Activated CD4-positive, alpha-beta T cell treated with anti-CD3 and anti-CD28 coated beads for 1 hour (primary cell): ENCODE results near the gene MUC13.

Experiments used
- DNase-seq: peaks from one replicate; pipeline ENCODE4 v3.0.0-alpha.2; 2020

MUC13 gene

DNA sequence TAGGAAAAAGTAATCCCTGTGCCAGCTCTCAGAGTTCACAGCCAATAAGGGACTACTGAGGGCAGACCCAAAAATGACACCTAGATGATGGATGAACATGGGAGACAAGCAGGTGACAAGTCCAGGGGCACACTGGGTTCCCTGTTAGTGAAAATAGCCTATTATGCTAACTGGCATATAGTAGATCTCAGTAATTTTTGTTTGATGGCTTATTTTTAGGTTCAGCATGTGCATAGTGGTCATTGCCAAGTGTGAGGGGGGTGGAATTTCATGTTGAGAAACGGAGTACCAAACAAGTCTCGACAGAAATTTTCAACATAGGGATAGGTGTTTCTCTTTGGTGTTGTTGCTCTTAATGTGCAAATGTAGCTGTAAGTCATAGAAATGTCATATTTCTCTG lies 41.0 kb downstream of the MUC13 start:
- no peak for DNase-seq

DNA sequence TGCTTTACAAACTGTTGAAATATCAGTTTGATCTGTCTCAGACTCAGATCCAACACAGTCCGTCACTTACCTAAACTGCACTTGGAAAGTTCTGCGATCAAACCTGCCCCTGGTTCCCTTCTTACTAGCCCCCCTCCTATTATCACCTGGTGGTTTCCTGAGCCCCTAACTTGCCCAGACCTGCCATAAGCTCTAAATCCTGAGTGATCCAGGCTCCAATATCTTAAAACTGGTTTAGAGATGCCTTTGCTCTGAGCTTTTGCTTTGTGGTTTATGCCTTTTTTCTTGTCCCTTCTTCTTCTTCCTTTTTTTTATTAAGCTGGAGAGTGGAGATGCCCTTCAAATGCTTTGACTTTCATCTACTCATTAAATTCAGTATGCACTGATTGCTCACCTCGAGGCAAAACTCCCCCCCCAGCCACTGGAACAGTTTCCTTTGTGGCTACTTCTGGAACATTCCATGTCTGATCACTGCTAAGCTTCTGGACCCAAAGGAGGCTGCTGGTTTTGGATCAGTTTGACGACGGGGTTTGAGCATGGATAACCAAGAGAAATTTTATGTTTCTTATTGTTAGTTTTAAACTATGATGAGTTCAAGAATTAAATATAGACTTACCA lies 43.9 kb downstream of the MUC13 start:
- no peak for DNase-seq

DNA sequence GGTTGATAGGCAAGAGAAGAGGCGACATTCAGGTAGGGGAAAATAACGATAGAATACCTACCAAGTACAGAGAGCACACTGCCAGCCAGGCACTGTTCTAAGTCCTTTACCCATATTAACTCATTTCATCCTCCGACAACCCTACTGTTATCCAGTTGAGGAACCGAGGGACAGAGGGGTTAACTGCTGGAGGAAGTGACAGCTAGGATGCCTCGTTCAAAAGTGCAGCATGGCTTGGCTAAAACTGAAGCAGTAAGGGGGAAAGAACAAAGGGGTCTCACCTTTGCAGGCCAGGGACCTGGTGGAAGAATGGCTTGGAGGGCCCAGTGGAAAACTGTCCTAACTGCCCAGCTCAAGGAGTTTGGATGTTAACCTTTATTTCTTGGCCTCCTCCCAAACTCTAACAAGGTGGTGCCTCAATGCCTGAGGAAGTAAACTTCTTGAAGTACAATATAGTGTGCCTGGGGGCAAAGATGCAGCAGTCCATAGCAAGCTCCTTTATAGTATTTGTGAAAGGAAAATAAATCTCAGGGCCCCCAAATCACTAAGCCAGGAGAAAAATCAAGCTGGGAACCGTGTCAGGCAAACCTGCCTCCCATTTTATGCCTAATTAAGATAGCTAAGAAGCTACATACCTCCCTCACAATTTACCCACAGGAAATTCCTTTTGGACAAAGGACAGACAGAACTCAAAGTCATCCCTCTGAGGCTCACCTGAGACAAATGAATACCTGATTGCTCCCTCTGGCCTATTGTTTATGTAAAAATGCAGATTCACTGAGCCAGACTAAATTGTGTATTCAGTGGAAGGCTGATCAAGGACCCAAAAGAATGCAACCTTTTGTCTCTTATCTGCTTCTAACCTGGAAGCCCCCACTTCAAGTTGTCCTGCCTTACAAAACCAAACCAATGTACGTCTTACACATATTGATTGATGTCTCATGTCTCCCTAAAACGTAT lies 45.8 kb downstream of the MUC13 start:
- no peak for DNase-seq

DNA sequence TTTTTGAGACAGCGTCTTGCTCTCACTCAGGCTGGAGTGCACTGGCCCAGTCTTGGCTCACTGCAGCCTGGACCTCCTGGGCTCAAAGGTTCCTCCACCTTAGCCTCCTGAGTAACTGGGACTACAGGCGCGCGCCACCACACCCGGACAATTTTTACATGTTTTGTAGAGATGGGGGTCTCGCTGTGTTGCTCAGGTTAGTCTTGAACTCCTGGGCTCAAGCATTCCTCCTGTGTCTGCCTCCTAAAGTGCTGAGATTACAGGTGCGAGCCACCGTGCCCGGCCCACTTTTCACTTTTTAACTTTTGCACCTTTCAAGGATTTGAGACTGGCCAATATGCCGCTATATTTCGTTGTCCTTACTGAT lies 46.6 kb downstream of the MUC13 start:
- no peak for DNase-seq

DNA sequence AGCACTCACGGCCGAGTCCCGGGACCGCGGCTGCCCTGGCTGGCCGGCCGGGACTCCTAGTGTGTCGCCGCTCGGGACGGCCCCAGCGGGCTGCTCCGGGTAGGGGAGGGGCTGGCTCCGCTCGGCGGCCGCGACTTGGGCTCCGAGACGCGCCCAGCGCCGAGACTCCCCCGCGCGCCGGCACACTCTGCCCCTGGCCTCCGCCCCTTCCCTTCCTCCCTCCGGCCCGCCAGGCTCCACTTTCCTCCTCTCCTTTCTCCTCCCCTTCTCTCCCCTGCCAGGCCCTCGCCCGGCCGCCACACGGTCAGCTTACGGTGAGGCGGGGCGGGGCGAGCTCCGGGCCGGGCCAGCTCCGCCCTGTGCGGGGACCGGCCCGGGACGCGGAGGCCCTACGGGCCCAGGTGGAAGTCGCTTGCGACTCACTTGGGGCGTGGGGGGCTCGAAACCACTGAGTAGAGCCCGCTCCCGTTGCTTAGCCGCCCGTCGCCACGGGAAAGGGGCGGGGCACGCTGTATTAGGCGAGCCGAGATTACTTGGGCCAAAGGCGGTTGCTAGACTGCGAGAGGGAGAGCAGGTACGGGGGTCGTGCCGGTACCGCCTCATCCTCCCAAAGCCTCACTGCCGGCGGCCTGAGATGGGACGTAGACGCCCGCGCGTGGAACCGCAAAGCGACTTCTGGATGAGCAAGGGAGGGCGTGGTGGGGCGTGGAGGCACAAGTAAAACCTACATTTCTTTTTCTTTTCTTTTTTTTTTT lies 47.2 kb downstream of the MUC13 start, which contains the start of gene ITGB5:
ITGB5 (minus strand) TSS at position 189 of the 755 bp plus-strand sequence. CDS start 365 bp downstream, outside the sequence.
- DNase-seq: no peak

DNA sequence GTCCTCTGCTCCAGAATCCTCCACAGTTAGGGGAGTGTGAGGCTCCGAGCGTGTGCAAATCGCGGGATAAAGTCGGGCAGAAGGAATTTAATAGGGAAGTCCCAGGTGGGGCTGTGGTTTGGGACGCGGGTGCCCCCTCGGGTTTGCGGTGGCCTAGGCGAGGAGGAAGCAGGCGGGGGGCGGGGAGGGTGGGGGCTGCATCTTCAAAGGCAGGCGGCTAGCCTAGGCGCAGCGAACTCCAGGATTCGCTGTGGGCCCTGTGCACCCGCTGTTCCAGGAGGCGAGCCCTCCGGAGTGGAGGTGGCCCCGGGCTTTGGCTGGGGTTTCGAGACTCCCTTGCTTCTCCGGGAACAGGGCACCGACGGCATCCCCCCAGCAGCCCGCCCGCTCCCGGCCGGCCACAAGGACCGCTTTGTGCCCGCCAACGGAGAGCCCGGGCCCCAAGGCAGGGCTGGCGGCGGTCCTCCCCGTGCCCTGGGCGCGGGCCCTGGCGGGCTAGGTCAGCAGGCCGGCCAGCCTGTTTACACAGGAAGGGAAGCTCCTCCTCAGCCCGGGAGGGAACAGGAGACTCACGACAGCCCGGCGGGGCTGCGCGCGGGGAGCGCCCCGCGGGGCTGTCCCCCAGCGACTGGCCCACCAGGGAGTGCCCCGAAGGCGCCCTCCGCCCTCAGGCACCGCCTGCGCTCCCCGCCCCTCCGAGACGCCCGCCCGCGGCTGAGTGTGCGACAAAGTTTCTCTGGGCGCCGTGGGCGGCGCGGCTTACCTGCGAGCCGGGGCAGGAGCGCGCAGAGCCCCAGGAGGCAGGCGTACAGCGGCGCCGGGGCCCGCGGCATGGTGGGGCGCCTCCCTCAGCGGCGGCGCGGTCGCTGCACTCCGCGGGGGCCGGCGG lies 48.1 kb downstream of the MUC13 start:
- no peak for DNase-seq

DNA sequence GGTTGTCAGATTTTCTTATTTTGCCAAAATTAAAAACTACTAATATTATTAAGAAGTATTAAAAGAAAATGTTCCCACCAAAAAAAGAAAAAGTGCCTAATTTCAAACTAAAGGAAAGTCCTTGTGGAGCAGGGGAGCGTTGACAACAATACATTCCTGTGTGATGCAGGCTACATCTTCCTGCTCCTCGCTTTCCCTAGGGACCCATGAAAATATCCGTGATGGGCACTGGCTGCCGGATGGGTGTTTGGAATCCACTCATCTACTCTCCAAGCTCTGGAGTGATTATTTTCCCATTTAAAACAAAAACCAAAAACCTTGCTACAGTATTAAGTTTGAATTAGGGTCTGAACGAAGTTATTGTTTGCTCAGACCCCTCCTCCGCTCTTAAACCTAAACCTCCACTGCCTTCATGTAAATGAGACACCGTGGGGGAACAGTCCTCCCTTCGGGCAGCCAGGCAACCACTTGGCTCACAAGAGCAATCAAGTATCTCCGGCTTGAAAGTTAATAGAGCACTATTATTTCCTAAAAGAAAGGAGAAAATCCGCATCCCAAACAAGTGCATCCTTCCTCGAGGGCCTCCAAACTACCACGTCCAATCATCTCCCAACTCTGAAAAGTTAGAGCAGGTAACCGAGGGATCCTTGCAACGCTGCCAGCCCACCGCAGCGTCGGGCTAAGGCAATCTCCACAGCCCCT lies 48.9 kb downstream of the MUC13 start:
- DNase-seq: no peak

DNA sequence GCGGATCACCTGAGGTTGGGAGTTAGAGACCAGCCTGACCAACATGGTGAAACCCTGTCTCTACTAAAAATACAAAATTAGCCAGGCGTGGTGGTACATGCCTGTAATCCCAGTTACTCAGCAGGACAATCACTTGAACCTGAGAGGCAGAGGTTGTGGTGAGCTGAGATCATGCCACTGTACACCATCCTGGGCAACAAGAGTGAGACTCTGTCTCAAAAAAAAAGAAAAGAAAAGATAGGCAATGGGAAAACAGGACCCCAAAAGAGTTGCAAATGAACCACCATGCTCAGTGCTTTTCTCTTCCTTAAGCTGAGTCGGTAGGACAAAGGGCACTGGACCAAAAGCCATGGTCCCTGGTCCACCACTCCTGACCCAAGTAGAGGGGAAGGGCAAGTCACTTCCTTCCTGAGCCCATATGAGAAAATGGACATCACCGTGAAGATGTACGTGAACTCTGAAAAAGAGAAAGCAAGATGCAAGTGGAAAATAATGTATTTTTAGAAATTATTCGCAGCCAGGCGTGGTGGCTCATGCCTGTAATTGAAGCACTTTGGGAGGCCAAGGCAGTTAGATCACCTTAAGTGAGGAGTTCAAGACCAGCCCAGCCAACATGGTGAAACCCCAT lies 50.0 kb downstream of the MUC13 start:
- no peak for DNase-seq

DNA sequence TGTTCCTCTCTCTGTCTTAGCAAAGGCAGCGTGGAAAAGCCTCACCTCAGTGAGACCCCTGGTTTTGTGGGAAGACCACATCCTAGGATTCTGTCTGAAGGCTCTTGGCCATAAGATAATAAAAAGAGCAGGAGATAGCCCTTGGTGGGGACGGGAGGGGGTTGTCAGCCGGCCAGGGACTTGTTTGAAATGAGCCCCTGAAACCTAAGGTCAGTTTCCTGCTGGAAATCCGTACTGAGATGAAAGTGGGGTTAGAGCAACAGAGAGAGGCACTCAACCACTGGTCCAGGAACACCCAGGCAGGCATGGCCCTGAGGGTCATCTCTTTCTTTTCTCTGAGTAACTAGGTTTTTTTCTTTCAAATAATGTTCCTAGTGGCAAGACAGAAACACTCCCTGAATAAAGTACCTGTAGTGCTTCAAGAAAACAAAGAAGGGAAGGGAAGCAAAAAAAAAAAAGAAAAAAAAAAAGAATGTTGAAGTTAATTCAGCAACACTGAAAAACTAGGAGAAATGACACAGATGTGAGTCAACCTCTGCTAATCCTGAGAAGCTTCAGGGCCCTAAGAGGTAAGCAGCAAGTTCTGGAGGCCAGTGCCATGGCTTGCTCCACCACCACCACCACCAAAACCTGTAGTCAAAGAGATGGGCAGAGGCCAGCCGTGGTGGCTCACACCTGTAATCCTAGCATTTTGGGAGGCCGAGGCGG lies 50.6 kb downstream of the MUC13 start:
- DNase-seq: no peak

DNA sequence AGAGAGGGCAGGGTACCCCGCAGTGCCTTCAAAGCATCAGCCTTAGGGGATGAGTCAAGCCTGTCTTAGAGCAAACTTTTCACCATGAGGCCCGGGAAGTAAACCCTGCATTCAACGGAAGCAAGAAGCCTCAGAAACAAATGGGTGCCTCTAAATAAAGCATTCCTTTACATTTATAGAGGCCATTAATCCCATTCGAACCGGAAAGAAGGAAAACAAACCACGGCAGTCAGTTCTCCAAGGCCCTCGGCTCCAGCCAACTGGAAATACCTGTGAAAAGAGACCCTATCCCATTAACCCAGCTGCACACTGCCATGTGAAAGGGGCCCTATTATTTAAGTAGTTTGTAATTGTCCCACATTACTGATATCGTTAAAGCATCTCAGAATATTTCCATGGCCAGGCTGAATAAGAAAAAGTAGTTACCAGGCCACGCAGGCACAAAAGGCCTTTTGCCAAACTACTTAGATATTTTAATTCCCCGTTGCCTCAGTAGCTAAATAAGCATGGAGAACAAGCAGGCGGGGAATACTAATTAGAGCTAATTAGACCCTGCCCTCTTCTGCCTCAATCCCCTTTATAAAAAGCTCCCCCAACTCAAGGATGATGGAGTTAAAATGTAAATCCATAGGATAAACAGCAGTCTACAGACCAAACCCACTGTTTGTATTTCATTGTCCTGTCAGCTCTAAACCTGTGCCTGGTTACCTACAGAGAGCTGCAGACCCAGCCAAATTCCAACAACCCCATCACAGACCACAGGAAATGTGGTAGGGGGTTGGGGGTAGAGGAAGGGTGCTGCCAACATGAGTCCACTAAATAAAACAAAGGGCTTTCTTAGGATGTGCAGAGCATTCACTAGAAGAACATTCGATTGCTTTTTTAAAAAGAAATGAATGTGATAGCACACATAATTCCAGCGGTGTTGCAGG lies 51.5 kb downstream of the MUC13 start:
- no peak for DNase-seq

DNA sequence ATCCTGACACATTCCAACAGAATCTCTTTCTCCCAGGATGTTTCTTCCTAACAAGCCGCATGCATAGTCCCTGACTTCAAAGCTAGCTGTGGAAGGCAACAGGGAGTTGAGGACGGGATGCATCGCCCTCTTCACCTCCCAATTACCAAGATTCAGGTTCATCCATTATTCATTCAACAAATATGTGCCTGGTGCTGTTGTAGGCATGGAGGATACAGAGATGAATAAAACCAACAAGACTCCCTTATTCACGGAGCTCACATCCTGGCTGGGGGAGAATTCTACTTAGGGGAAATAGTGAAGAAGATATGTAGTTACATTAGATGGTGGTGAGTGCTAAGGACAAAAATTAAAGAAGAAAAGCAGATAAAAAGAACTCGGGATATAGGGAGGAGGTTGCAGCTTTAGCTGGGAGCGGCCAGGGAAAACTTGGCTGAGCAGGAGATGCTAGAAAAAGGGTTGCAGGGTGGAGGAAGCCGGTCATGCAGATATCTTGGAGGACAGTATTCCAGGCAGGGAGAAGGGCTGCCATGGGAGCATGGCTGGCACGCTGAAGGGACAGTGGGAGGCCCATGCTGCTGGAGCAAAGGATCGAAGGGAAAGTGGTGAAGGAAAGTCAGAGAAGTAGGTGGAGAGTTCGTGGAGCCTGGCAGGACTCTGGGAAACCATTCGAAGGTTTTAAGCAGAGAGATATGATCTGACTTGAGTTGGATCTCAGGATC lies 52.4 kb downstream of the MUC13 start:
- no peak for DNase-seq

DNA sequence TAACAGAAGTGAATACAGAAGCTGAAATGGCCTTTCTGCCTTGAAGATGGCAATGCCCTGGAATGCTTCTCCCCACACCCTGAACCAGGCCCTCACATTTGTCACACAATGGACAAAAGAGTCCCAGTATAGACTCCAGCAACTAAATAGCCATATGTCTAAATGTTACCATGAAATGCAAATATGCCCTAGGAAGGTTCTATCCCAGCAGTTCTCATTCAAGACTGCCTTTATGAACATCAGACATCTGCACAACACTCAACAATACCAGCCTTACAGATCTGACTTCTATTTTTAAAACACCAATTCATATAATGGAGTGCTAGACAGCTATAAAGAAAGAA lies 55.2 kb downstream of the MUC13 start:
- DNase-seq: no peak

DNA sequence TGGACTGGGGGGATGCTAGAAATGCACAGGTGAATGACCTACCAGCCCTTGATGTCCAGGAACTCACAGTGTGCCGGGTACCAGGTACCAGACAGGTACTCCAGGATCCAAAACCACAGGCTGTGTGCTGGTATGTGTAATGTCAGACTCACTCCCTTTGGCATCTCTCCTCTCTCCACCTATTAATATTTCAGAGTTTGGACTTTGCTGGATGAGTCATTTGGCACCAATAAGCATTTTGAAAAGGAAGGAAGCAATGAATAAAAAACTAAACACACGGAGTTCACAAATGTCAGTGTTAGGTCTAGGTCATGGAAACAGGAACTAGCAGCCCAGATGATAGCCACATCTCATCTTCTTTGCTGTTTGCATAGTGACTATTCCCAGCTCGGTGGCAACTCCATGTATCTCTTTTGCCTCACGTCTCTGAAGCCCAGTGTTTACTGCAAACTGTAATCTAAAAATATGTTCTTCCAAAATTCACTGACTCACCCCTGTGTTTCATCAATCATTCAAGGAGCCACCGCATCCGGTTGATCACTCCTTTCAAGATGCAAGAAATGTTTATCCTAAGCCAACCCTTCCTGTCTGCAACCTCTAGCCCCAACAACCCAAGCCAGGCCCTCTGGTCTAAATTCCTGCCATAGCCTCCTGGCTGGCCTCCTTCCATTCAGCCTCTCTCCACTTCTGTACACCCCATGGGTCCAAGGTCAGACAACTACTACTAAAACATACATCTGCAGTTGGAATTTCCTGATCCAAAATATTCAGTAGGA lies 55.8 kb downstream of the MUC13 start:
- DNase-seq: no peak

DNA sequence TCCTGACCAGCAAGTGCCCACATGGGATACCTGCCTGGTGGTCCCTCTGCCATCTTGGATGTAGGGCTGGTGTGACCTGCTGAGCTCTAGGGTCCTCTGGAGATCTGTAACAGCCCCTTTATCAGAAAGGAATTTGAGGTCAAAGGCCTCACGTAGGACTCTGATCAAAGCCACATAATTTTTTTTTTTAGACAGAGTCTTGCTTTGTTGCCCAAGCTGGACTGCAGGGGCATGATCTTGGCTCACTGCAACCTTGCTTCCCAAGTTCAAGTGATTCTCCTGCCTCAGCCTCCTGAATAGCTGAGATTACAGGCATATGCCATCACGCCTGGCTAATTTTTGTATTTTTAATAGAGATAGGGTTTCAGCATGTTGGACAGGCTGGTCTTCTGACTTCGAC lies 56.9 kb downstream of the MUC13 start:
- DNase-seq: no peak

DNA sequence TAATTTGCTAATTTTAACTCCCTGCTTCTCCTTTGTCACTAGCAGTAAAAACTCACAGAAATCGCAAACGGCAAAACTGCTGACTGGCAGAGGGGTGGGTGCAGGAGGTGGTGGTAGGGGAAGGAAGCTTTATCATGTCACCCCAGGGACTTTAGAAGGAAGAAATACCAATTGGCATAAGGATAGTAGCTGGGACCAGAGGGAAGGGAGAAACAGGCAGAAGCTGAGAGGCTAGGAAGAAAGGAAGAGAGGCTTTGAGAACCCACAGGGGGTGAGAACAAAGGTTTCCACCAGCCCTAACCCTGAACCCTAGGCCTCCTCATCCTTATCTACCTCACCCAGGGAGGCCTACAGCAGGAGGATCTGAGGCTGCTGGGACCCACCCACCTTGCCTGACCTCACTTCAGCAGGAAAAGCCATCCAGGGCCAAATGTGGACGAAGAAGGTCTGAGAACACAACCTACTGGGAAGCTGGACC lies 58.1 kb downstream of the MUC13 start:
- no peak for DNase-seq

DNA sequence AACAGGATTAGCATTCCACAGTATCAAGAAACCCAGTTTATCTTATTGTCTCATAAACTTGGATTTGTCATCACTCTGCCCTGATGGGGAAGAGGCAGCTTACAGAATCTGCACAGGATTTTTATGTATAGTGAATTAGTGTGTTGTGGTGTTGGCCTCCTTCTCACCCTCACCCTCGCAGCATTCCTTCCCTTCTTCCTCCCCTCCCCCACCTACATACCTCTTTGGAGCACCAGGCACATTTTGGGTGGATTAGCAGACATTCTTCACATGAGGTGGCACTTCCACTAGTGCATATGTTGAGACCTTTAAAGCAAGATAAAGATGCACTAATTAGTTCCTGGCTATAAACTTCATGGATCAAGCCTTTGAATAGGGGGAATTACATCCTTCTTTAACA lies 61.3 kb downstream of the MUC13 start:
- DNase-seq: no peak

DNA sequence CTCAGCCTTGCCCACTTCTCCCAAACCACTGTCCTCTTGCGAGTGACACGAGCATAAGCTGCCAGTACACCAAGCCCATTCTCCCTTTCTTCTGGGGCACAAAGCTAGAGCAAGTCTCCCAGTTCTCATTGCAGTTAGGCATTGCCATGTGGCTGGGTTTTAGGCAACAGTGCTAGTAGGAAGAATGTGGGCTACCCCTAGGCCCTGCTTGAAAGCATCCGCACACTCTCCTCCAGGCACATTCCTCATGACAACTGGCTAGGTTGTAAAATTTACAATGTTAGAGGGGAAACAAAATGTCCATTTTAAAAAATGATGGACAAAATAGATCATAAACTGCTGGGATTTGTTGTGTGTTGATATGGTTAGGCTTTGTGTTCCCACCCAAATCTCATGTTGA lies 67.0 kb downstream of the MUC13 start:
- no peak for DNase-seq

DNA sequence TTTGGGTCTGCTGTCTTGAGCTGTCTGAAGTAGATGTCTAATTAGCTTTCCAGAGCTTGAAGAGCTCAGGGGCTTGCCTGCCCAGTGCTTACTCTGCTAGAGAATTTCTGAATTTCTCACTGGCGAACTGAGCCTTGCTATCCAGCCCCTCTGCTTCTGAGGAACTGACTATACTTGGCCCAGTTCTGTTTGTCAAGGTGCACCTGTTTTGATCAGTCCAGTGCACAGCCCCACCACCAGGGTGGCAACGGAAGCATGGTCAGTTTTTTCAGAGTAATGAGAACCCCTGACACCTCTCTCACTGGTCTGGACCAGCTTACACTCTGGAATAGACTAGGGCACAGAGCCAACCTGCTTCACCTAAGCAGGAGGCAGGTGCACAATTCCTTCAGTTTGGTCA lies 72.5 kb downstream of the MUC13 start:
- no peak for DNase-seq
